ENCODE results near the gene TRMT112. TPM values are rescaled to one million over a fixed set of nuclear protein-coding genes. Genes with fewer than 3 reads are reported as not detected.
A peak's percentile ranks its signal among the peaks of the same experiment; 100 is the strongest.

TRMT112 gene
- total and polyA plus RNA-seq, 10 of the 15 experiments (the other 5 are each of a cell fraction or from before 2014, with no cell fraction given): 212 to 455 (median 308) TPM

GRCh38 chr11:64304316-64305072, 12.9 kb downstream of the TRMT112 start (continued):
- TF ChIP-seq, protein P1, sequence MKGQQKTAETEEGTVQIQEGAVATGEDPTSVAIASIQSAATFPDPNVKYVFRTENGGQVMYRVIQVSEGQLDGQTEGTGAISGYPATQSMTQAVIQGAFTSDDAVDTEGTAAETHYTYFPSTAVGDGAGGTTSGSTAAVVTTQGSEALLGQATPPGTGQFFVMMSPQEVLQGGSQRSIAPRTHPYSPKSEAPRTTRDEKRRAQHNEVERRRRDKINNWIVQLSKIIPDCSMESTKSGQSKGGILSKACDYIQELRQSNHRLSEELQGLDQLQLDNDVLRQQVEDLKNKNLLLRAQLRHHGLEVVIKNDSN (IDR thresholded peaks at IDR 0.05; ENCODE audit: borderline replicate concordance, extremely low read length, insufficient read depth, low read depth, low read length): peak; percentile 46
- TF ChIP-seq POLR2AphosphoS2 (IDR thresholded peaks at IDR 0.05; ENCODE audit: low read depth, low read length) (no peak), FOXM1 (IDR thresholded peaks at IDR 0.05; ENCODE audit: low read depth, low read length) (no peak), SIN3A (IDR thresholded peaks at IDR 0.05; ENCODE audit: low read depth, low read length) (peak; percentile 75; the same call in 1 of the 2 replicates), TCF3 (IDR thresholded peaks at IDR 0.05; ENCODE audit: borderline replicate concordance, insufficient read depth, low read depth, low read length) (no peak), SMARCA5 (IDR thresholded peaks at IDR 0.05) (peak; percentile 93; the same call in 1 of the 2 replicates), PAX5 (IDR thresholded peaks at IDR 0.05; ENCODE audit: borderline replicate concordance, low read depth, low read length) (0 out of 2 replicates have a peak, but pooled peaks have one; percentile 31), MEF2A (IDR thresholded peaks at IDR 0.05; ENCODE audit: insufficient read depth, low read depth, low read length) (no peak), MEF2B (IDR thresholded peaks at IDR 0.05; ENCODE audit: partially characterized antibody, poor library complexity, severe bottlenecking) (peak; percentile 44), SREBF2 (IDR thresholded peaks at IDR 0.05; ENCODE audit: low read length) (no peak), SMC3 (IDR thresholded peaks at IDR 0.05; ENCODE audit: borderline replicate concordance, low read length) (peak; percentile 64), CHD4 (IDR thresholded peaks at IDR 0.05) (no peak), IKZF1 (conservative IDR thresholded peaks at IDR 0.05) (peak; percentile 70)
- TF ChIP-seq, protein P2, sequence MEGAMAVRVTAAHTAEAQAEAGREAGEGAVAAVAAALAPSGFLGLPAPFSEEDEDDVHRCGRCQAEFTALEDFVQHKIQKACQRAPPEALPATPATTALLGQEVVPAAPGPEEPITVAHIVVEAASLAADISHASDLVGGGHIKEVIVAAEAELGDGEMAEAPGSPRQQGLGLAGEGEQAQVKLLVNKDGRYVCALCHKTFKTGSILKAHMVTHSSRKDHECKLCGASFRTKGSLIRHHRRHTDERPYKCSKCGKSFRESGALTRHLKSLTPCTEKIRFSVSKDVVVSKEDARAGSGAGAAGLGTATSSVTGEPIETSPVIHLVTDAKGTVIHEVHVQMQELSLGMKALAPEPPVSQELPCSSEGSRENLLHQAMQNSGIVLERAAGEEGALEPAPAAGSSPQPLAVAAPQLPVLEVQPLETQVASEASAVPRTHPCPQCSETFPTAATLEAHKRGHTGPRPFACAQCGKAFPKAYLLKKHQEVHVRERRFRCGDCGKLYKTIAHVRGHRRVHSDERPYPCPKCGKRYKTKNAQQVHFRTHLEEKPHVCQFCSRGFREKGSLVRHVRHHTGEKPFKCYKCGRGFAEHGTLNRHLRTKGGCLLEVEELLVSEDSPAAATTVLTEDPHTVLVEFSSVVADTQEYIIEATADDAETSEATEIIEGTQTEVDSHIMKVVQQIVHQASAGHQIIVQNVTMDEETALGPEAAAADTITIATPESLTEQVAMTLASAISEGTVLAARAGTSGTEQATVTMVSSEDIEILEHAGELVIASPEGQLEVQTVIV (IDR thresholded peaks at IDR 0.05; ENCODE audit: borderline replicate concordance, partially characterized antibody): no peak
- TF ChIP-seq, protein P3, sequence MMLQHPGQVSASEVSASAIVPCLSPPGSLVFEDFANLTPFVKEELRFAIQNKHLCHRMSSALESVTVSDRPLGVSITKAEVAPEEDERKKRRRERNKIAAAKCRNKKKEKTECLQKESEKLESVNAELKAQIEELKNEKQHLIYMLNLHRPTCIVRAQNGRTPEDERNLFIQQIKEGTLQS (IDR thresholded peaks at IDR 0.05; ENCODE audit: borderline replicate concordance, extremely low read depth, low read depth, low read length): no peak
- TF ChIP-seq, protein P4, sequence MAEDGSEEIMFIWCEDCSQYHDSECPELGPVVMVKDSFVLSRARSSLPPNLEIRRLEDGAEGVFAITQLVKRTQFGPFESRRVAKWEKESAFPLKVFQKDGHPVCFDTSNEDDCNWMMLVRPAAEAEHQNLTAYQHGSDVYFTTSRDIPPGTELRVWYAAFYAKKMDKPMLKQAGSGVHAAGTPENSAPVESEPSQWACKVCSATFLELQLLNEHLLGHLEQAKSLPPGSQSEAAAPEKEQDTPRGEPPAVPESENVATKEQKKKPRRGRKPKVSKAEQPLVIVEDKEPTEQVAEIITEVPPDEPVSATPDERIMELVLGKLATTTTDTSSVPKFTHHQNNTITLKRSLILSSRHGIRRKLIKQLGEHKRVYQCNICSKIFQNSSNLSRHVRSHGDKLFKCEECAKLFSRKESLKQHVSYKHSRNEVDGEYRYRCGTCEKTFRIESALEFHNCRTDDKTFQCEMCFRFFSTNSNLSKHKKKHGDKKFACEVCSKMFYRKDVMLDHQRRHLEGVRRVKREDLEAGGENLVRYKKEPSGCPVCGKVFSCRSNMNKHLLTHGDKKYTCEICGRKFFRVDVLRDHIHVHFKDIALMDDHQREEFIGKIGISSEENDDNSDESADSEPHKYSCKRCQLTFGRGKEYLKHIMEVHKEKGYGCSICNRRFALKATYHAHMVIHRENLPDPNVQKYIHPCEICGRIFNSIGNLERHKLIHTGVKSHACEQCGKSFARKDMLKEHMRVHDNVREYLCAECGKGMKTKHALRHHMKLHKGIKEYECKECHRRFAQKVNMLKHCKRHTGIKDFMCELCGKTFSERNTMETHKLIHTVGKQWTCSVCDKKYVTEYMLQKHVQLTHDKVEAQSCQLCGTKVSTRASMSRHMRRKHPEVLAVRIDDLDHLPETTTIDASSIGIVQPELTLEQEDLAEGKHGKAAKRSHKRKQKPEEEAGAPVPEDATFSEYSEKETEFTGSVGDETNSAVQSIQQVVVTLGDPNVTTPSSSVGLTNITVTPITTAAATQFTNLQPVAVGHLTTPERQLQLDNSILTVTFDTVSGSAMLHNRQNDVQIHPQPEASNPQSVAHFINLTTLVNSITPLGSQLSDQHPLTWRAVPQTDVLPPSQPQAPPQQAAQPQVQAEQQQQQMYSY (CRISPR knock-in tag; IDR thresholded peaks at IDR 0.05): no peak
- TF ChIP-seq, protein P5, sequence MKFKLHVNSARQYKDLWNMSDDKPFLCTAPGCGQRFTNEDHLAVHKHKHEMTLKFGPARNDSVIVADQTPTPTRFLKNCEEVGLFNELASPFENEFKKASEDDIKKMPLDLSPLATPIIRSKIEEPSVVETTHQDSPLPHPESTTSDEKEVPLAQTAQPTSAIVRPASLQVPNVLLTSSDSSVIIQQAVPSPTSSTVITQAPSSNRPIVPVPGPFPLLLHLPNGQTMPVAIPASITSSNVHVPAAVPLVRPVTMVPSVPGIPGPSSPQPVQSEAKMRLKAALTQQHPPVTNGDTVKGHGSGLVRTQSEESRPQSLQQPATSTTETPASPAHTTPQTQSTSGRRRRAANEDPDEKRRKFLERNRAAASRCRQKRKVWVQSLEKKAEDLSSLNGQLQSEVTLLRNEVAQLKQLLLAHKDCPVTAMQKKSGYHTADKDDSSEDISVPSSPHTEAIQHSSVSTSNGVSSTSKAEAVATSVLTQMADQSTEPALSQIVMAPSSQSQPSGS (IDR thresholded peaks at IDR 0.05; ENCODE audit: low read length): no peak

All from GM12878 (cell line).